BJ (cell line): Measurements from ENCODE around the gene SLIT3. TPM values are rescaled to one million over a fixed set of nuclear protein-coding genes. Genes with fewer than 3 reads are reported as not detected.

Experiments
- CTCF ChIA-PET: fragments of 350-600 bp; formaldehyde crosslinking; extraction: SDS; loops from one replicate; lab custom pipeline; 2021; ENCODE audit warnings: antibody characterized with exemption, inconsistent platforms; lab: Yijun Ruan, JAX
- POLR2A ChIA-PET: fragments of 300-600 bp; sonication (Branson Sonifier 250); formaldehyde crosslinking; extraction: SDS; loops from one replicate; lab custom pipeline; 2021; ENCODE audit warnings: antibody characterized with exemption; lab: Charles Lee
- DNase-seq: peaks from one replicate; pipeline ENCODE4 v3.0.0-alpha.2; 2011; ENCODE audit warnings: low read depth
- H3K27me3 ChIP-seq: 2 replicates; pipeline ENCODE4 v1.6.0; 2011; ENCODE audit warnings: low read length; ENCODE audit not compliant: control insufficient read depth, insufficient read depth
- H3K36me3 ChIP-seq: 2 replicates; pipeline ENCODE4 v1.5.1; 2011; ENCODE audit warnings: low read length; ENCODE audit not compliant: control insufficient read depth, insufficient read depth
- H3K4me3 ChIP-seq: 2 replicates; pipeline ENCODE4 v1.5.1; 2011; ENCODE audit warnings: low read depth, mild to moderate bottlenecking, control low read depth, low read length
- CTCF ChIP-seq: IDR thresholded peaks from 2 replicates; pipeline ENCODE4 v1.5.1; 2011; ENCODE audit warnings: low read depth, mild to moderate bottlenecking, control low read depth, inconsistent platforms, low read length, moderate library complexity; ENCODE audit not compliant: insufficient read depth
- polyA plus RNA-seq: library from polyadenylated mRNA; depleted of rRNA; stranded (reverse); fragments of >200 nt; gene quantifications from 2 replicates; pipeline ENCODE4 v1.2.3, GENCODE V29; 2011

SLIT3 gene
- polyA plus RNA-seq, 1 experiment = 26.8 TPM

GRCh38 chr5:168683927-168684295 is 617.0 kb downstream of the SLIT3 start:
- ChIA-PET CTCF (no interaction called here), POLR2A (no interaction called here)
- Histone ChIP-seq H3K36me3 (peaks cover 1% of the 10 kb centered on the region; the same call in 1 of the 2 replicates), H3K27me3 (no peaks in the 10 kb centered on the region), H3K4me3 (no peak overlapping the region)
- no peak for TF ChIP-seq CTCF
- no peak for DNase-seq

GRCh38 chr5:168683247-168683926 is 617.6 kb downstream of the SLIT3 start:
- H3K36me3 ChIP-seq = peaks cover 1% of the 10 kb centered on the region; the same call in 1 of the 2 replicates
- POLR2A ChIA-PET = no interaction called here
- CTCF ChIA-PET = no interaction called here
- H3K4me3 ChIP-seq = no peak overlapping the region
- no peak for DNase-seq
- TF ChIP-seq CTCF = no peak
- no peaks in the 10 kb centered on the region for H3K27me3 ChIP-seq

GRCh38 chr5:168681556-168682183 is 619.3 kb downstream of the SLIT3 start:
- ChIA-PET POLR2A (no interaction called here), CTCF (interaction anchor here (0.9 to 1.8 kb wide), 5 partner anchors 8 to 268 kb away, joined by 3 to 5 read pairs (median 4); no protein-coding TSS in a partner anchor)
- no peaks in the 10 kb centered on the region for H3K27me3 ChIP-seq
- peaks cover 1% of the 10 kb centered on the region; the same call in 1 of the 2 replicates for H3K36me3 ChIP-seq
- 0 out of 2 replicates have a peak, but pooled peaks have one; percentile 7 for TF ChIP-seq CTCF
- no peak overlapping the region for H3K4me3 ChIP-seq
- DNase-seq = no peak

- no peaks in the 10 kb centered on the region for H3K27me3 ChIP-seq
- ChIA-PET CTCF (interaction anchor here (0.8 to 2.1 kb wide), 16 partner anchors 9 to 900 kb away, joined by 3 to 8 read pairs (median 5); no protein-coding TSS in a partner anchor), POLR2A (no interaction called here)
- TF ChIP-seq CTCF = no peak
- H3K36me3 ChIP-seq = no peaks in the 10 kb centered on the region
- H3K4me3 ChIP-seq = no peak overlapping the region
- no peak for DNase-seq
Observed at GRCh38 chr5:168680395-168680794, 620.5 kb downstream of the SLIT3 start.

- peak; percentile 94 for TF ChIP-seq CTCF
- H3K27me3 ChIP-seq = no peaks in the 10 kb centered on the region
- CTCF ChIA-PET = interaction anchor here (0.6 to 2.1 kb wide), 19 partner anchors 10 to 1301 kb away, joined by 3 to 8 read pairs (median 4); partner anchors contain the start of gene INSYN2B
- no peak overlapping the region for H3K4me3 ChIP-seq
- POLR2A ChIA-PET = no interaction called here
- H3K36me3 ChIP-seq = no peaks in the 10 kb centered on the region
- DNase-seq = no peak
Observed at GRCh38 chr5:168679515-168679920, 621.4 kb downstream of the SLIT3 start.
